GM12892 (cell line): Measurements from ENCODE around the gene NYAP2.

ENCODE experiments used
- DNase-seq: peaks from one replicate; pipeline ENCODE4 v3.0.0; 2011; ENCODE audit not compliant: insufficient read length
- FAIRE-seq: peaks from 2 replicates; lab custom pipeline; 2011; peaks lifted over from hg19 to GRCh38; lab: Jason Lieb, UNC
- POLR2A ChIP-seq: IDR thresholded peaks from 2 replicates; pipeline ENCODE4 v1.6.1; 2011; ENCODE audit warnings: low read depth, low read length, control low read depth
- POLR2AphosphoS5 ChIP-seq: IDR thresholded peaks from 2 replicates; pipeline ENCODE4 v1.6.1; 2011; ENCODE audit warnings: low read depth, low read length, control low read depth
- TAF1 ChIP-seq: IDR thresholded peaks from 2 replicates; pipeline ENCODE4 v1.6.1; 2011; ENCODE audit warnings: low read depth, mild to moderate bottlenecking, control low read depth, low read length, borderline replicate concordance

Gene NYAP2

GRCh38 chr2:225431105-225431863 is 31.8 kb downstream of the NYAP2 start:
- FAIRE-seq (no peak), DNase-seq (no peak)
- TF ChIP-seq TAF1 (no peak), POLR2AphosphoS5 (no peak), POLR2A (no peak)

- DNase-seq, result no peak
- no peak for FAIRE-seq
- TF ChIP-seq POLR2AphosphoS5, result no peak
- TF ChIP-seq TAF1, result no peak
- no peak for TF ChIP-seq POLR2A
Measured at GRCh38 chr2:225434014-225434413, 34.5 kb downstream of the NYAP2 start.

- FAIRE-seq, result no peak
- TF ChIP-seq TAF1 (no peak), POLR2AphosphoS5 (no peak), POLR2A (no peak)
- DNase-seq, result no peak
Measured at GRCh38 chr2:225437319-225437718, 37.8 kb downstream of the NYAP2 start.

GRCh38 chr2:225438248-225438647 is 38.7 kb downstream of the NYAP2 start:
- DNase-seq (no peak), FAIRE-seq (no peak)
- TF ChIP-seq POLR2A (no peak), TAF1 (no peak), POLR2AphosphoS5 (no peak)

GRCh38 chr2:225452677-225453076 is 53.2 kb downstream of the NYAP2 start:
- TF ChIP-seq POLR2AphosphoS5 (no peak), POLR2A (no peak), TAF1 (no peak)
- FAIRE-seq (no peak), DNase-seq (no peak)

GRCh38 chr2:225454412-225454811 is 54.9 kb downstream of the NYAP2 start:
- no peak for TF ChIP-seq TAF1
- TF ChIP-seq POLR2AphosphoS5, result no peak
- TF ChIP-seq POLR2A, result no peak
- FAIRE-seq (no peak), DNase-seq (no peak)

- TF ChIP-seq TAF1 (no peak), POLR2AphosphoS5 (no peak), POLR2A (no peak)
- FAIRE-seq, result no peak
- DNase-seq, result no peak
Measured at GRCh38 chr2:225456619-225457260, 57.2 kb downstream of the NYAP2 start.

GRCh38 chr2:225457482-225457881 is 58.0 kb downstream of the NYAP2 start:
- DNase-seq (no peak), FAIRE-seq (no peak)
- TF ChIP-seq TAF1 (no peak), POLR2A (no peak), POLR2AphosphoS5 (no peak)

GRCh38 chr2:225458431-225459117 is 59.1 kb downstream of the NYAP2 start:
- DNase-seq (no peak), FAIRE-seq (no peak)
- TF ChIP-seq TAF1, result no peak
- TF ChIP-seq POLR2AphosphoS5, result no peak
- TF ChIP-seq POLR2A, result no peak

- no peak for FAIRE-seq
- TF ChIP-seq POLR2A (no peak), POLR2AphosphoS5 (no peak), TAF1 (no peak)
- DNase-seq, result no peak
Measured at GRCh38 chr2:225462417-225462816, 62.9 kb downstream of the NYAP2 start.

- no peak for DNase-seq
Measured at GRCh38 chr2:225462945-225463344, 63.4 kb downstream of the NYAP2 start.

More at GRCh38 chr2:225462945-225463344, 63.4 kb downstream of the NYAP2 start:
- FAIRE-seq, result no peak
- TF ChIP-seq POLR2AphosphoS5 (no peak), POLR2A (no peak), TAF1 (no peak)
